GM23338 (cell line): ENCODE measurements around the gene LENEP. TPM values are rescaled to one million over a fixed set of nuclear protein-coding genes. Genes with fewer than 3 reads are reported as not detected.

Experiments
- ATAC-seq: fragments of 200-7000 bp; cut with Tn5 transposase; 3 replicates; pipeline ENCODE4 v1.9.1; 2020
- DNase-seq: peaks from one replicate; pipeline ENCODE4 v3.0.0-alpha.2; 2015; ENCODE audit warnings: low spot score
- H2AFZ ChIP-seq: fragments of 200-600 bp; sonication (generic); 2 replicates; pipeline ENCODE4 v1.8.0; 2016; ENCODE audit warnings: antibody characterized with exemption, mild to moderate bottlenecking, moderate library complexity
- H3F3A ChIP-seq: fragments of 200-600 bp; sonication (generic); replicated peaks from 2 replicates; pipeline ENCODE4 v1.8.0; 2017; ENCODE audit warnings: antibody characterized with exemption, mixed run types, low read depth
- H3K27ac ChIP-seq: fragments of 200-600 bp; sonication (generic); 2 replicates; pipeline ENCODE4 v1.6.1; 2016; ENCODE audit warnings: low read depth
- H3K27me3 ChIP-seq: fragments of 200-600 bp; sonication (generic); 2 replicates; pipeline ENCODE4 v1.8.0; 2016; ENCODE audit warnings: mild to moderate bottlenecking, mixed run types, moderate library complexity; ENCODE audit not compliant: insufficient read depth
- H3K36me3 ChIP-seq: fragments of 200-600 bp; sonication (generic); 2 replicates; pipeline ENCODE4 v1.8.0; 2016; ENCODE audit warnings: mild to moderate bottlenecking; ENCODE audit not compliant: insufficient read depth
- H3K4me1 ChIP-seq: fragments of 200-600 bp; sonication (generic); 2 replicates; pipeline ENCODE4 v1.8.0; 2016; ENCODE audit warnings: mild to moderate bottlenecking, moderate library complexity; ENCODE audit not compliant: insufficient read depth
- H3K4me2 ChIP-seq: fragments of 200-600 bp; sonication (generic); 2 replicates; pipeline ENCODE4 v1.7.1; 2017; ENCODE audit warnings: mixed run types
- H3K4me3 ChIP-seq: fragments of 200-600 bp; sonication (generic); 2 replicates; pipeline ENCODE4 v1.6.1; 2016; ENCODE audit warnings: mixed run types
- H3K79me2 ChIP-seq: fragments of 200-600 bp; sonication (generic); replicated peaks from 2 replicates; pipeline ENCODE4 v1.8.0; 2017; ENCODE audit warnings: mild to moderate bottlenecking; ENCODE audit not compliant: insufficient read depth
- H3K9me2 ChIP-seq: fragments of 200-600 bp; sonication (generic); 2 replicates; pipeline ENCODE4 v1.8.0; 2017; ENCODE audit not compliant: insufficient read depth
- H4K20me1 ChIP-seq: fragments of 200-600 bp; sonication (generic); replicated peaks from 2 replicates; pipeline ENCODE4 v1.8.0; 2017; ENCODE audit warnings: mild to moderate bottlenecking; ENCODE audit not compliant: insufficient read depth
- H3K27ac Mint-ChIP-seq: 2 replicates; pipeline ENCODE4 v1.8.0; 2020; ENCODE audit warnings: inconsistent platforms, mild to moderate bottlenecking, moderate library complexity, mixed read lengths
- H3K27me3 Mint-ChIP-seq: 3 replicates; pipeline ENCODE4 v1.8.0; 2022; ENCODE audit warnings: low read depth, mild to moderate bottlenecking, moderate library complexity, mixed read lengths, inconsistent platforms; ENCODE audit not compliant: insufficient read depth, poor library complexity
- H3K36me3 Mint-ChIP-seq: 3 replicates; pipeline ENCODE4 v1.8.0; 2021; ENCODE audit warnings: low read depth, mild to moderate bottlenecking, inconsistent platforms, moderate library complexity, mixed read lengths
- H3K4me1 Mint-ChIP-seq: 3 replicates; pipeline ENCODE4 v1.8.0; 2020; ENCODE audit warnings: mild to moderate bottlenecking, inconsistent platforms, mixed read lengths
- H3K4me3 Mint-ChIP-seq: 3 replicates; pipeline ENCODE4 v1.8.0; 2021; ENCODE audit warnings: moderate library complexity, mild to moderate bottlenecking, inconsistent platforms, mixed read lengths
- H3K9me3 Mint-ChIP-seq: 3 replicates; pipeline ENCODE4 v1.8.0; 2020; ENCODE audit warnings: moderate library complexity, mild to moderate bottlenecking, inconsistent platforms, mixed read lengths
- CREB1 ChIP-seq: fragments of 250-450 bp; sonication (Bioruptor Pico); IDR thresholded peaks from 2 replicates; pipeline ENCODE4 v1.5.0; 2020; ENCODE audit warnings: low read depth, mild to moderate bottlenecking, moderate library complexity
- EZH2 ChIP-seq: fragments of 200-600 bp; sonication (generic); IDR thresholded peaks from one replicate; pipeline ENCODE4 v1.8.0; 2017; ENCODE audit warnings: antibody characterized with exemption, mild to moderate bottlenecking, low read depth; ENCODE audit not compliant: unreplicated experiment
- EZH2phosphoT487 ChIP-seq: fragments of 200-600 bp; sonication (generic); IDR thresholded peaks from one replicate; pipeline ENCODE4 v1.8.1; 2018; ENCODE audit warnings: antibody characterized with exemption; ENCODE audit not compliant: unreplicated experiment
- JUNB ChIP-seq: IDR thresholded peaks from one replicate; pipeline ENCODE4 v1.6.1; 2016; ENCODE audit warnings: antibody characterized with exemption; ENCODE audit not compliant: unreplicated experiment
- NANOG ChIP-seq: IDR thresholded peaks from 2 replicates; pipeline ENCODE4 v1.6.1; 2016; ENCODE audit warnings: antibody characterized with exemption, borderline replicate concordance
- POLR2AphosphoS5 ChIP-seq: IDR thresholded peaks from 2 replicates; pipeline ENCODE4 v1.6.1; 2016; ENCODE audit warnings: antibody characterized with exemption, low read depth
- STAT1 ChIP-seq: IDR thresholded peaks from one replicate; pipeline ENCODE4 v1.6.1; 2016; ENCODE audit warnings: antibody characterized with exemption; ENCODE audit not compliant: unreplicated experiment
- ZNF114 ChIP-seq: fragments of 250-450 bp; sonication (Bioruptor Pico); IDR thresholded peaks from 2 replicates; pipeline ENCODE4 v1.5.0; 2020; ENCODE audit warnings: mild to moderate bottlenecking, moderate library complexity
- ZNF331 ChIP-seq: fragments of 250-450 bp; sonication (Bioruptor Pico); IDR thresholded peaks from 2 replicates; pipeline ENCODE4 v1.5.0; 2020; ENCODE audit warnings: low read depth, mild to moderate bottlenecking, moderate library complexity
- polyA plus RNA-seq: library from polyadenylated mRNA; unstranded; fragments of >200 nt; fragmentation: Nextera tagmentation; extraction: Ambion mirVana; gene quantifications from 2 replicates; pipeline ENCODE4 v1.2.1, GENCODE V29; 2016
- total RNA-seq: library from RNA; depleted of rRNA; stranded (reverse); fragments of >200 nt; shearing (Covaris generic); gene quantifications from 2 replicates; pipeline ENCODE4 v1.2.3, GENCODE V29; 2014
- TF ChIP-seq, protein P1 (sequence below), 2 experiments: fragments of 200-600 bp in 1 of 2; sonication (generic) in 1 of 2; conservative IDR thresholded peaks; 2 replicates each; pipeline versions ENCODE4 v1.5.1 to v1.6.1; 2016 to 2017; ENCODE audit warnings: antibody characterized with exemption in 2 of 2, low read depth in 2 of 2, mild to moderate bottlenecking in 2 of 2, moderate library complexity in 1 of 2
- TF ChIP-seq, protein P2 (sequence below): fragments of 250-450 bp; sonication (Bioruptor Pico); IDR thresholded peaks from 2 replicates; pipeline ENCODE4 v1.5.0; 2020; ENCODE audit warnings: mild to moderate bottlenecking, moderate library complexity

LENEP gene
- total and polyA plus RNA-seq, 2 experiments from 2014 or later, result 1.6 TPM; not detected in 1

DNA sequence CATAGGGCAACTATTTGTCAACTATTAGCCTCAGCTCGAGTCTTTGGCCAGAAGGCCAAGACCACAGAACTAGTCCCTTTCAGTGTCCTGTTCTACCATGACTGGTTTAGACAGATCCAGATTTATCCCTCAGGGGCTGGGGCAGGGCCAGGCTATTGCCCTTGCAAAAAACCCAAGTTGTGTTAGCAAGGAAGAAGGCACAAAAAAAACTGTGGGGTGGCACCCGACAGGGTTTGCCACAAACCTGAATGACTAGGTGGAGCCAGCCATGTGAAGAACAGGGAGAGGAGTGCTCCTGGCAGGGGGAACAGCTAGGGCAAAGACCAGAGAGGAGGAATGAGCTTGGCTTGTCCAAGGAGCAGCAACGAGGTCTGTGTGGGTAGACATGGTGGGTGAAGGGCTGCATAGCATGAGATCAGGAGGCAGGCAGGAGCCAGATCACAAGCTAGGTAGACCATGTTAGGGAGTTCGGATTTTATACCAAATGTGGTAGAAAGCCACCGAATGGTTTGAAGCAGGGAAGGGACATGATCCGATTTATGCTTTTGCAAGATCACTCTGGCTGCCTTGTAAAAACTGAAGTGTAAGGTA is 44.6 kb downstream of the LENEP start (continued):
- TF ChIP-seq, protein P1, sequence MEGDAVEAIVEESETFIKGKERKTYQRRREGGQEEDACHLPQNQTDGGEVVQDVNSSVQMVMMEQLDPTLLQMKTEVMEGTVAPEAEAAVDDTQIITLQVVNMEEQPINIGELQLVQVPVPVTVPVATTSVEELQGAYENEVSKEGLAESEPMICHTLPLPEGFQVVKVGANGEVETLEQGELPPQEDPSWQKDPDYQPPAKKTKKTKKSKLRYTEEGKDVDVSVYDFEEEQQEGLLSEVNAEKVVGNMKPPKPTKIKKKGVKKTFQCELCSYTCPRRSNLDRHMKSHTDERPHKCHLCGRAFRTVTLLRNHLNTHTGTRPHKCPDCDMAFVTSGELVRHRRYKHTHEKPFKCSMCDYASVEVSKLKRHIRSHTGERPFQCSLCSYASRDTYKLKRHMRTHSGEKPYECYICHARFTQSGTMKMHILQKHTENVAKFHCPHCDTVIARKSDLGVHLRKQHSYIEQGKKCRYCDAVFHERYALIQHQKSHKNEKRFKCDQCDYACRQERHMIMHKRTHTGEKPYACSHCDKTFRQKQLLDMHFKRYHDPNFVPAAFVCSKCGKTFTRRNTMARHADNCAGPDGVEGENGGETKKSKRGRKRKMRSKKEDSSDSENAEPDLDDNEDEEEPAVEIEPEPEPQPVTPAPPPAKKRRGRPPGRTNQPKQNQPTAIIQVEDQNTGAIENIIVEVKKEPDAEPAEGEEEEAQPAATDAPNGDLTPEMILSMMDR (conservative IDR thresholded peaks at IDR 0.05; ENCODE audit: low read depth in 2 of 2), result no peak
- no peak for TF ChIP-seq STAT1
- no peak for TF ChIP-seq ZNF331
- TF ChIP-seq EZH2phosphoT487, result no peak
- TF ChIP-seq CREB1 (CRISPR knock-in tag), result no peak
- no peak for TF ChIP-seq NANOG

GRCh38 chr1:155038602-155039307 is 45.4 kb downstream of the LENEP start:
- DNase-seq (no peak), ATAC-seq (no peak)
- H3K79me2 ChIP-seq, result no peaks in the 10 kb centered on the region
- no peak overlapping the region for H3K27ac ChIP-seq
- no peaks in the 10 kb centered on the region for H3K36me3 ChIP-seq
- Mint-ChIP-seq H3K4me3 (no peak overlapping the region), H3K9me3 (no peaks in the 10 kb centered on the region), H3K4me1 (peaks cover 1% of the 10 kb centered on the region), H3K27ac (no peak overlapping the region), H3K27me3 (peaks cover 12% of the 10 kb centered on the region), H3K36me3 (no peaks in the 10 kb centered on the region)
- 0 out of 2 replicates have a peak, but pooled peaks cover under 1% of the 10 kb centered on the region for H3F3A ChIP-seq
- no peaks in the 10 kb centered on the region for H3K27me3 ChIP-seq
- no peaks in the 10 kb centered on the region for H3K4me1 ChIP-seq
- H3K4me2 ChIP-seq, result no peak overlapping the region
- TF ChIP-seq POLR2AphosphoS5, result no peak
- no peak for TF ChIP-seq ZNF114 (CRISPR knock-in tag)
- TF ChIP-seq CREB1 (CRISPR knock-in tag), result no peak
- H2AFZ ChIP-seq, result no peak overlapping the region
- H4K20me1 ChIP-seq, result no peaks in the 10 kb centered on the region
- H3K4me3 ChIP-seq, result no peak overlapping the region
- no peaks in the 10 kb centered on the region for H3K9me2 ChIP-seq

DNA sequence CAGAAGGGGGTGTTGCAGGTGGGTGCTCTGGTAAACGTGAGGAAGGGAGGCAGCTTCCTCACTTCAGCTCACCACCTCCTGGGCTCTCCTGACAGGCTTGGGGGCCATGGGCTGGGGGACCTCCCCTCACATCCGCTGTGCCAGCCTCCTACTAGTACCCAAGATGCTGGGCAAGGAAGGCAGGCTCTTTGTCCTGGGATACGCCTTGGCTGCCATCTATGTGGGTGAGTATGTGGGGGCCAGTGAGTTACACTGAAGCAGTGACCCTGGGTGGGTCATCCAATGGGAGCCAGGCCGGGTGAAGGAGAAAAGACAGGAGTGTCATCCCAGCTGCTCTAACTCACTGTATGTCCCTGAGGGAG is 45.9 kb downstream of the LENEP start:
- H3K4me1 Mint-ChIP-seq, result peaks cover 5% of the 10 kb centered on the region
- H3K27me3 ChIP-seq, result no peaks in the 10 kb centered on the region
- H3K4me3 Mint-ChIP-seq, result no peak overlapping the region
- no peak for TF ChIP-seq JUNB
- TF ChIP-seq STAT1, result no peak
- no peak for TF ChIP-seq ZNF331
- TF ChIP-seq, protein P2, sequence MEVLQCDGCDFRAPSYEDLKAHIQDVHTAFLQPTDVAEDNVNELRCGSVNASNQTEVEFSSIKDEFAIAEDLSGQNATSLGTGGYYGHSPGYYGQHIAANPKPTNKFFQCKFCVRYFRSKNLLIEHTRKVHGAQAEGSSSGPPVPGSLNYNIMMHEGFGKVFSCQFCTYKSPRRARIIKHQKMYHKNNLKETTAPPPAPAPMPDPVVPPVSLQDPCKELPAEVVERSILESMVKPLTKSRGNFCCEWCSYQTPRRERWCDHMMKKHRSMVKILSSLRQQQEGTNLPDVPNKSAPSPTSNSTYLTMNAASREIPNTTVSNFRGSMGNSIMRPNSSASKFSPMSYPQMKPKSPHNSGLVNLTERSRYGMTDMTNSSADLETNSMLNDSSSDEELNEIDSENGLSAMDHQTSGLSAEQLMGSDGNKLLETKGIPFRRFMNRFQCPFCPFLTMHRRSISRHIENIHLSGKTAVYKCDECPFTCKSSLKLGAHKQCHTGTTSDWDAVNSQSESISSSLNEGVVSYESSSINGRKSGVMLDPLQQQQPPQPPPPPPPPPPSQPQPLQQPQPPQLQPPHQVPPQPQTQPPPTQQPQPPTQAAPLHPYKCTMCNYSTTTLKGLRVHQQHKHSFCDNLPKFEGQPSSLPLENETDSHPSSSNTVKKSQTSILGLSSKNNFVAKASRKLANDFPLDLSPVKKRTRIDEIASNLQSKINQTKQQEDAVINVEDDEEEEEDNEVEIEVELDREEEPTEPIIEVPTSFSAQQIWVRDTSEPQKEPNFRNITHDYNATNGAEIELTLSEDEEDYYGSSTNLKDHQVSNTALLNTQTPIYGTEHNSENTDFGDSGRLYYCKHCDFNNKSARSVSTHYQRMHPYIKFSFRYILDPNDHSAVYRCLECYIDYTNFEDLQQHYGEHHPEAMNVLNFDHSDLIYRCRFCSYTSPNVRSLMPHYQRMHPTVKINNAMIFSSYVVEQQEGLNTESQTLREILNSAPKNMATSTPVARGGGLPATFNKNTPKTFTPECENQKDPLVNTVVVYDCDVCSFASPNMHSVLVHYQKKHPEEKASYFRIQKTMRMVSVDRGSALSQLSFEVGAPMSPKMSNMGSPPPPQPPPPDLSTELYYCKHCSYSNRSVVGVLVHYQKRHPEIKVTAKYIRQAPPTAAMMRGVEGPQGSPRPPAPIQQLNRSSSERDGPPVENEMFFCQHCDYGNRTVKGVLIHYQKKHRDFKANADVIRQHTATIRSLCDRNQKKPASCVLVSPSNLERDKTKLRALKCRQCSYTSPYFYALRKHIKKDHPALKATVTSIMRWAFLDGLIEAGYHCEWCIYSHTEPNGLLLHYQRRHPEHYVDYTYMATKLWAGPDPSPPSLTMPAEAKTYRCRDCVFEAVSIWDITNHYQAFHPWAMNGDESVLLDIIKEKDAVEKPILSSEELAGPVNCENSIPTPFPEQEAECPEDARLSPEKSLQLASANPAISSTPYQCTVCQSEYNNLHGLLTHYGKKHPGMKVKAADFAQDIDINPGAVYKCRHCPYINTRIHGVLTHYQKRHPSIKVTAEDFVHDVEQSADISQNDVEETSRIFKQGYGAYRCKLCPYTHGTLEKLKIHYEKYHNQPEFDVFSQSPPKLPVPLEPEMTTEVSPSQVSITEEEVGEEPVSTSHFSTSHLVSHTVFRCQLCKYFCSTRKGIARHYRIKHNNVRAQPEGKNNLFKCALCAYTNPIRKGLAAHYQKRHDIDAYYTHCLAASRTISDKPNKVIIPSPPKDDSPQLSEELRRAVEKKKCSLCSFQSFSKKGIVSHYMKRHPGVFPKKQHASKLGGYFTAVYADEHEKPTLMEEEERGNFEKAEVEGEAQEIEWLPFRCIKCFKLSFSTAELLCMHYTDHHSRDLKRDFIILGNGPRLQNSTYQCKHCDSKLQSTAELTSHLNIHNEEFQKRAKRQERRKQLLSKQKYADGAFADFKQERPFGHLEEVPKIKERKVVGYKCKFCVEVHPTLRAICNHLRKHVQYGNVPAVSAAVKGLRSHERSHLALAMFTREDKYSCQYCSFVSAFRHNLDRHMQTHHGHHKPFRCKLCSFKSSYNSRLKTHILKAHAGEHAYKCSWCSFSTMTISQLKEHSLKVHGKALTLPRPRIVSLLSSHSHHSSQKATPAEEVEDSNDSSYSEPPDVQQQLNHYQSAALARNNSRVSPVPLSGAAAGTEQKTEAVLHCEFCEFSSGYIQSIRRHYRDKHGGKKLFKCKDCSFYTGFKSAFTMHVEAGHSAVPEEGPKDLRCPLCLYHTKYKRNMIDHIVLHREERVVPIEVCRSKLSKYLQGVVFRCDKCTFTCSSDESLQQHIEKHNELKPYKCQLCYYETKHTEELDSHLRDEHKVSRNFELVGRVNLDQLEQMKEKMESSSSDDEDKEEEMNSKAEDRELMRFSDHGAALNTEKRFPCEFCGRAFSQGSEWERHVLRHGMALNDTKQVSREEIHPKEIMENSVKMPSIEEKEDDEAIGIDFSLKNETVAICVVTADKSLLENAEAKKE (CRISPR knock-in tag), result no peak
- no peak for TF ChIP-seq EZH2
- TF ChIP-seq POLR2AphosphoS5, result no peak

More for the DNA sequence above, 45.9 kb downstream of the LENEP start:
- Histone ChIP-seq H3K36me3 (no peaks in the 10 kb centered on the region), H3K9me2 (no peaks in the 10 kb centered on the region), H3K79me2 (no peaks in the 10 kb centered on the region), H2AFZ (no peak overlapping the region), H3K4me3 (no peak overlapping the region), H3K27ac (no peak overlapping the region), H4K20me1 (no peaks in the 10 kb centered on the region), H3K4me1 (no peaks in the 10 kb centered on the region), H3F3A (0 out of 2 replicates have a peak, but pooled peaks cover 3% of the 10 kb centered on the region), H3K4me2 (no peak overlapping the region)
- H3K27ac Mint-ChIP-seq, result no peak overlapping the region
- ATAC-seq, result no peak
- no peak for DNase-seq
- peaks cover 12% of the 10 kb centered on the region for H3K27me3 Mint-ChIP-seq
- H3K36me3 Mint-ChIP-seq, result no peaks in the 10 kb centered on the region
- no peaks in the 10 kb centered on the region for H3K9me3 Mint-ChIP-seq
